Mesothelial cell of epicardium (in vitro differentiated cells): Measurements from ENCODE around the gene SHISA9. TPM values are rescaled to one million over a fixed set of nuclear protein-coding genes. Genes with fewer than 3 reads are reported as not detected.
"Not testable (repeated sequence)": the region's sequence is repeated elsewhere in the genome, so short reads cannot be mapped to it uniquely, and the experiment has no call there.

ENCODE experiments used
- DNase-seq, 2 experiments: peaks; one replicate each; pipeline ENCODE4 v3.0.0; 2021; ENCODE audit warnings: low spot score in 2 of 2; ENCODE audit not compliant: unreplicated experiment in 2 of 2
- H3K27ac Mint-ChIP-seq: 2 replicates; pipeline ENCODE4 v1.8.0; 2021; ENCODE audit warnings: mixed read lengths
- H3K27me3 Mint-ChIP-seq: 2 replicates; pipeline ENCODE4 v1.8.0; 2021; ENCODE audit warnings: low read depth, mixed read lengths
- H3K36me3 Mint-ChIP-seq: 2 replicates; pipeline ENCODE4 v1.8.0; 2021; ENCODE audit warnings: mixed read lengths
- H3K4me1 Mint-ChIP-seq: 2 replicates; pipeline ENCODE4 v1.8.0; 2021; ENCODE audit warnings: mixed read lengths
- H3K4me3 Mint-ChIP-seq: 2 replicates; pipeline ENCODE4 v1.8.0; 2021; ENCODE audit warnings: mild to moderate bottlenecking, moderate library complexity, mixed read lengths
- H3K9me3 Mint-ChIP-seq: 2 replicates; pipeline ENCODE4 v1.8.0; 2021; ENCODE audit warnings: mixed read lengths
- total RNA-seq: library from RNA; stranded (reverse); gene quantifications from 3 replicates; pipeline ENCODE4 v1.2.1, GENCODE V29; 2021
- TF ChIP-seq, protein P1 (sequence below): fragments of 200-600 bp; sonication (generic); IDR thresholded peaks from one replicate; pipeline ENCODE4 v1.5.0; 2021; ENCODE audit warnings: antibody characterized with exemption; ENCODE audit not compliant: unreplicated experiment

SHISA9 gene
- total RNA-seq, 1 donor from 2014 or later = 0.04 TPM

DNA sequence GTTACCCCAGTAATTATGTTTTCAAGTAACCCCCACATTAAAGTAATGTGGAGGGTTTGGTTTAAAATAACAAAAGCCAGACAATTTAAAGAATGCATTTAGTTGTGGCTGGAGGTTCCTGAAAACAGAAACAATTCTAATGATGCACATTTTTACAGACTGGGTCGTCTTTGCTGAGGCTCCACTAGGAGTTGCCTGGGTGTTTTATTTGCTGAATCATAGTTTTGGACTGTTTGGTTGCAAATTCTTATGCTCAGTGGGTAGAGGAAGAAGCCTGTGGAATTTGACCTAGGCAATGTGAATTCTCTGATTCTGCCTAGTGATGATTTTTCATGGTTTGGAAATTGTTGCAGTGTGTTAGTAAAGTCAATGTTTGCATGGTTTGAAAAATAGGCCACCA lies 16.3 kb downstream of the SHISA9 start:
- Mint-ChIP-seq H3K36me3 (no peaks in the 10 kb centered on the region), H3K27me3 (peaks cover 2% of the 10 kb centered on the region), H3K27ac (no peak overlapping the region), H3K4me3 (no peak overlapping the region), H3K4me1 (no peaks in the 10 kb centered on the region), H3K9me3 (peaks cover 4% of the 10 kb centered on the region)
- TF ChIP-seq, protein P1, sequence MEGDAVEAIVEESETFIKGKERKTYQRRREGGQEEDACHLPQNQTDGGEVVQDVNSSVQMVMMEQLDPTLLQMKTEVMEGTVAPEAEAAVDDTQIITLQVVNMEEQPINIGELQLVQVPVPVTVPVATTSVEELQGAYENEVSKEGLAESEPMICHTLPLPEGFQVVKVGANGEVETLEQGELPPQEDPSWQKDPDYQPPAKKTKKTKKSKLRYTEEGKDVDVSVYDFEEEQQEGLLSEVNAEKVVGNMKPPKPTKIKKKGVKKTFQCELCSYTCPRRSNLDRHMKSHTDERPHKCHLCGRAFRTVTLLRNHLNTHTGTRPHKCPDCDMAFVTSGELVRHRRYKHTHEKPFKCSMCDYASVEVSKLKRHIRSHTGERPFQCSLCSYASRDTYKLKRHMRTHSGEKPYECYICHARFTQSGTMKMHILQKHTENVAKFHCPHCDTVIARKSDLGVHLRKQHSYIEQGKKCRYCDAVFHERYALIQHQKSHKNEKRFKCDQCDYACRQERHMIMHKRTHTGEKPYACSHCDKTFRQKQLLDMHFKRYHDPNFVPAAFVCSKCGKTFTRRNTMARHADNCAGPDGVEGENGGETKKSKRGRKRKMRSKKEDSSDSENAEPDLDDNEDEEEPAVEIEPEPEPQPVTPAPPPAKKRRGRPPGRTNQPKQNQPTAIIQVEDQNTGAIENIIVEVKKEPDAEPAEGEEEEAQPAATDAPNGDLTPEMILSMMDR = no peak
- DNase-seq = no peak

DNA sequence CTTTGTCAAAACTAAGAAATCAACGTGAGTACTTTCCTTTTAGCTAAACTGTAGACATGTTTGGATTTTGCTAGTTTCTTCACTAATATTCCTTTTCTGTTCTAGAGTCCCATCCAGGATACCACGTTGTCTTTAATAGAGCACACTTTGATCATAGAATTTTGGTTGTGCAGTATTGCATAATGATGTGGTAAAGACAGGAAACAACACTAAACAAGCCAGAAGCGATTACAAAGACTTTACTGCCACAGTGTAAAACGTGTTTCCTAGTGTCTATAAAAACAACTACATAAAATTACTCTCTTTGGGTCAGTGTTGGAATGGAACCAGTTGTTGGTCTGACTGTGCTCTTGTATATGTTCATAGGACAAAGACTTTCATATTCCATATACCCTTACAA lies 19.3 kb downstream of the SHISA9 start:
- Mint-ChIP-seq H3K4me1 (no peaks in the 10 kb centered on the region), H3K4me3 (no peak overlapping the region)

DNA sequence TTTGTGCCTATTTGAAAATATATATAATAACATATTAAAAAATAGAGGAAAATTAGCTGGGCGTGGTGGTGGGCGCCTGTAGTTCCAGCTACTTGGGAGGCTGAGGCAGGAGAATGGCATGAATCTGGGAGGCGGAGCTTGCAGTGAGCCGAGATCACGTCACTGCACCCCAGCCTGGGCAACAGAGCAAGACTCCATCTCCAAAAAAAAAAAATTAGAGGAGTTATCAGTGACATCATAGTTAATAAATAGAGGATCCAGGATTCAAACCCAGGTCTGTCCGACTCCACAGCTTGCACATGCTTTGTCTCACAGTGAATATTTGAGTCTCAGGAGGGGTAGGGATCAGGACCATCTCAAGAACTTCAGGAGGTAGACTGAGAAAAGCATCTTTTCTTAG lies 22.2 kb downstream of the SHISA9 start:
- H3K36me3 Mint-ChIP-seq, H3K27ac Mint-ChIP-seq, H3K27me3 Mint-ChIP-seq, H3K4me3 Mint-ChIP-seq, H3K4me1 Mint-ChIP-seq, DNase-seq, H3K9me3 Mint-ChIP-seq: not testable (repeated sequence)

More for the DNA sequence above, 19.3 kb downstream of the SHISA9 start:
- TF ChIP-seq, protein P1 = no peak
- Mint-ChIP-seq H3K9me3 (peaks cover 4% of the 10 kb centered on the region), H3K27ac (no peak overlapping the region), H3K27me3 (peaks cover 2% of the 10 kb centered on the region), H3K36me3 (no peaks in the 10 kb centered on the region)
- DNase-seq = no peak

DNA sequence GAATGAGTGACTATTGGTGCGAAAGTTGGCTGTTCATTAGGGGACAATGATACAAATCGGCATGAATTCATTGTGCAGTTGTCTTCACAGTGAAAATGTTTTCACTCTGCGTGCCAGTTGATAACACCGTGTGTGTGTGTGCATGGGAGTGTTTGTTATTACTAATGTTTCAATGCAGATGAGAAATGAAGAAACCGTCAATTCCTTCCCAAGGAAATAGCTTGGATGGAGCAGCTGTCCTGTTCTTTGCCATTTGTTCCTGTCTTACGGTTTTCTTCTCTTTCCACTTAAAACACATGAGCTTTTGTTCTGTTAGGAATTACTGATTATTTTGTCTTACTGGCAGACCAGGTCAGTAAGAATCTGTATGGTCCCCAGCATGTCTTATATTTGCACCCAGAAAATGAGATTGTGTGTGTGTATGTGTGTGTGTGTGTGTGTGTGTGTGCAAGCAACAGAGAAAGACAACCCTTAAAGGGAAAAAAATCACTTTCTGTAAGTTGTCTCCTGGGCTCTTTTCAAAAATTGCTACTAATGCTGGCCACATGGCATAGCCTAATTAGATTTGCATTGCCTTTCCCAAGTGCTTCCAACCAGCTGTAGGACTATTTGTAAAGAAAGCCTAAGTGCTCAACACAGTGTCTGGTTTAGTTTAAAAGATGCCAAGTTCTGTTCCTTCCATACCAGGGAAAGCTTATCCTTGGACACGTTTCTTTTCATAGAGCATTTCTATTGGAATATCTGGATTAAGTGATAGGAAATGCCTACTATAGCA lies 23.8 kb downstream of the SHISA9 start:
- H3K27ac Mint-ChIP-seq = no peak overlapping the region
- H3K36me3 Mint-ChIP-seq = no peaks in the 10 kb centered on the region
- no peaks in the 10 kb centered on the region for H3K9me3 Mint-ChIP-seq
- no peak for DNase-seq
- H3K4me1 Mint-ChIP-seq = no peaks in the 10 kb centered on the region
- H3K4me3 Mint-ChIP-seq = no peak overlapping the region
- TF ChIP-seq, protein P1 = no peak
- H3K27me3 Mint-ChIP-seq = peaks cover 1% of the 10 kb centered on the region

DNA sequence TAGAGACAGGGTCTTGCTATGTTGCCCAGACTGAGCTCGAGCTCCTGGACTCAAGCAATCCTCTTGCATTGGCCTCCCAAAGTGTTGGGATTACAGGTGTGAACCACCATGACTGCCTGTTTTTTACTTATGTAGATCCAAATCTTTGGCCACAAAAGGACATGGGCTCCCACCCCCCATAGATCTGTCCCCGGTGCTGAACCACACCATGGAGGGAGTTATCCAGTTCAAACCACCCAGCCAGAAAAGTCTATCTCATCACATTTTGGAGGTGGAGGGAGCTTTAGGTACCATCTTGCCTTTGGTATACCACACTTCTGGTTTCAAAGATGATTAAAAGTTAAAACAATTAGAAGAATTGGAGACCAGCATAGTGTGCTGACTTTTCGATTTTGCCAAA lies 26.2 kb downstream of the SHISA9 start:
- Mint-ChIP-seq H3K4me3 (no peak overlapping the region), H3K4me1 (no peaks in the 10 kb centered on the region), H3K27ac (no peak overlapping the region), H3K9me3 (no peaks in the 10 kb centered on the region), H3K36me3 (no peaks in the 10 kb centered on the region), H3K27me3 (peaks cover 3% of the 10 kb centered on the region)
- no peak for DNase-seq
- TF ChIP-seq, protein P1 = no peak

DNA sequence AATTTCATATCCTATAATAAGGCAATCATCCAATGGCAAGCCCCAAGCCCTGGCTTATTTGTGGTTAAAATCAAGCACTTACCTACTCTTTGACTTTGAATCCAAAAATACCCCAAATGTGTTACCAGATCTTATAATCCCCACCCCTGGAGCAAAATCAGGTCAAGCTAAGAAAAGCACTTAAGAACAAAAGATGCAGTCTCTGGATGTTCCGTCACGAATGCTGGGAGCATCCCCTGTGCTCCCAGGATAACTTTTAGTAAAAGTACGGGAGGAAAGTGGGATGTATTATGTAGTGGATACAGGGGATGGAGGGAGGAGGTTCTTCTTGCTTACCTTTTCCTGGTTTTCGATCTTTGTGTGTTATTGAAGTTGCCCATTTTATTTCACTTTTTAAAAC lies 29.5 kb downstream of the SHISA9 start:
- H3K27ac Mint-ChIP-seq = no peak overlapping the region
- TF ChIP-seq, protein P1 = no peak
- H3K9me3 Mint-ChIP-seq = peaks cover 5% of the 10 kb centered on the region
- no peaks in the 10 kb centered on the region for H3K4me1 Mint-ChIP-seq
- DNase-seq = no peak
- H3K36me3 Mint-ChIP-seq = no peaks in the 10 kb centered on the region
- H3K4me3 Mint-ChIP-seq = no peak overlapping the region
- H3K27me3 Mint-ChIP-seq = peaks cover 3% of the 10 kb centered on the region
